ENCODE measurements around the gene GPR137C. TPM values are rescaled to one million over a fixed set of nuclear protein-coding genes. Genes with fewer than 3 reads are reported as not detected.

The GPR137C gene
- total RNA-seq, 6 experiments from 2014 or later, result 0.18 to 0.51 (median 0.20) TPM

DNA sequence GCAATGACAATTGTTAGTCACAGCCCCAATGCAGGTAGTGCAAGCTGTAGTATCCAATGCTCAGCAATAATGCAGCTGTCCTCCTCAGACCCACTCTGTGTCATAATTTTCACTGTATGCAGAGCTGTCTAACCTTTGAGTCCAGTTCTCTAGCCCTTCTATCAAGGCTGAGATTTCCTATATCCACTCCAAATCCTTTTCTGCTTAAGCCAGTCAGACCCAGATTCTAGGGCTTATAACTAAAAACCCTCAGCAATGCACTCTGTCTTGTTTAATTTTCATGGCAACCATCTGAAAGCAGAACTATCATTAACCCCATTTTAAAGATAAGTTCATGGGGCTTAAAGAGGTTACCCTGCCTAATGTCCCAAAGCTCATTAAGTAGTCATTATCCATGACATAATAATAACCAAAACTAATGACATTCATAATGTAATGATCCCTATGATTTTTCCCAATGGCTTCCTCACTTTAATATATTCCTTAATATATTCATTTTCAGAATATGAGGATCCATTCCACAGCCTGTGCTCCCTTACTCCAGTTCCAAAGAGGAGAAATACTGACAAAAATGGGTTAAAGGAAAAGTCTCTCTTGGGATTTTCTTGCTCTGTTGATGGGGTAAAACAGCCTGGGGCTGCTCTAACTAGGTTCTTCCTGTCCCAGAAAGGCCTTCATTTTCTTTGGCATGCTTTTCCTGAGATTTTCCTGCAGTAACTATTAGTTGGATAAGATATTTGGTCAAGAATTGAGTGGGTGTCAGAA, 29.9 kb upstream of the GPR137C start:
- Histone ChIP-seq H3K27ac (no peak overlapping the region), H3K27me3 (no peaks in the 10 kb centered on the region), H3K36me3 (no peaks in the 10 kb centered on the region), H3K4me1 (no peaks in the 10 kb centered on the region), H3K4me3 (no peak overlapping the region), H3K9me3 (no peaks in the 10 kb centered on the region)
- no peak for DNase-seq
- no peak for ATAC-seq
- TF ChIP-seq CTCF (IDR thresholded peaks at IDR 0.05) (no peak), POLR2A (IDR thresholded peaks at IDR 0.05) (no peak)
- intact Hi-C loops (cut with DNase I), result no loop called here

DNA sequence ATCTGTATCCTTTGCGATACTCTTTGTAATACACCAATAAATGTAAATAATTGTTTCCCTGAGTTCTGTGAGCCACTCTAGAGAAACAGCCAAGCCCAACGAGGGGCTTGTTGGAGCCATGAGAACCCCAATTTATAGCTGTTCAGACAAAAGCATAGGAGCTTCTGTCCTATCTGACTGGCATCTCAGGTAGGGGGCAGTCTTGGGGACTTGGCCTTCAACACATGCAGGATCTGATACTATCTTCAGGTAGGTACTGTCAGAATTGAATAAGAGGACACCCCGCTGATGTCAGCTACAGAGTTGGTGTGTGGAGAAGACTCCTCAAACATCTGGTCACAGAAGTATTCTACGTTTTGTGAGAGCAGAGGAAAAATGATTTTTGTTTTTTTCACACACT, 25.6 kb upstream of the GPR137C start:
- 80% methylated on average over 4 of the region's 4 CpGs for WGBS (ENCODE audit: insufficient coverage, low coverage, low lambda C conversion rate, missing lambda C conversion rate)
- intact Hi-C loops (cut with DNase I), result no loop called here
- no peak for DNase-seq
- ATAC-seq, result no peak
- Histone ChIP-seq H3K9me3 (no peaks in the 10 kb centered on the region), H3K36me3 (no peaks in the 10 kb centered on the region), H3K4me1 (no peaks in the 10 kb centered on the region), H3K4me3 (no peak overlapping the region), H3K27ac (no peak overlapping the region), H3K27me3 (no peaks in the 10 kb centered on the region)
- TF ChIP-seq POLR2A (IDR thresholded peaks at IDR 0.05) (no peak), CTCF (IDR thresholded peaks at IDR 0.05) (no peak)

GRCh38 chr14:52531481-52531880, 21.2 kb upstream of the GPR137C start:
- no peak for ATAC-seq

GRCh38 chr14:52536269-52536668, 16.4 kb upstream of the GPR137C start:
- ATAC-seq (no peak), DNase-seq (no peak)
- Histone ChIP-seq H3K4me3 (no peak overlapping the region), H3K36me3 (peaks cover 0 to 15% (median 3%) of the 10 kb centered on the region in 4 donors), H3K9me3 (no peaks in the 10 kb centered on the region), H3K27me3 (no peaks in the 10 kb centered on the region), H3K4me1 (no peaks in the 10 kb centered on the region), H3K27ac (no peak overlapping the region)
- TF ChIP-seq CTCF (IDR thresholded peaks at IDR 0.05), result no peak
- TF ChIP-seq POLR2A (IDR thresholded peaks at IDR 0.05), result no peak
- intact Hi-C loops (cut with DNase I), result no loop called here
- WGBS (ENCODE audit: insufficient coverage, low coverage, low lambda C conversion rate, missing lambda C conversion rate), result 90% methylated on average over 3 of the region's 3 CpGs

More at GRCh38 chr14:52531481-52531880, 21.2 kb upstream of the GPR137C start:
- no peaks in the 10 kb centered on the region for H3K27me3 ChIP-seq
- peaks cover 0 to 12% (median 3%) of the 10 kb centered on the region in 4 donors for H3K36me3 ChIP-seq
- intact Hi-C loops (cut with DNase I), result no loop called here
- no peaks in the 10 kb centered on the region for H3K4me1 ChIP-seq
- no peak for TF ChIP-seq CTCF (IDR thresholded peaks at IDR 0.05)
- no peak for TF ChIP-seq POLR2A (IDR thresholded peaks at IDR 0.05)
- H3K27ac ChIP-seq, result no peak overlapping the region
- no peaks in the 10 kb centered on the region for H3K9me3 ChIP-seq
- DNase-seq, result no peak
- no peak overlapping the region for H3K4me3 ChIP-seq

Data from right lobe of liver (tissue), 6 donors.